HEK293 (cell line): Measurements from ENCODE around the gene OR2F2.

Source experiments
- CTCF ChIA-PET: fragments of 350-600 bp; formaldehyde crosslinking; extraction: SDS; loops from one replicate; lab custom pipeline; 2021; ENCODE audit warnings: antibody characterized with exemption; lab: Yijun Ruan, JAX
- POLR2A ChIA-PET: fragments of 300-600 bp; formaldehyde crosslinking; extraction: SDS; loops from one replicate; lab custom pipeline; 2020; ENCODE audit warnings: antibody characterized with exemption, inconsistent platforms; lab: Yijun Ruan, JAX
- H3K27ac ChIP-seq: fragments of 200-500 bp; sonication (Bioruptor generic); 2 replicates; pipeline ENCODE4 v1.5.1; 2014; ENCODE audit warnings: low read depth, low read length, control low read depth, inconsistent platforms; ENCODE audit errors: extremely low read depth
- H3K36me3 ChIP-seq, 2 experiments: fragments of 200-500 bp in 1 of 2; sonication (Bioruptor generic) in 1 of 2; 1 replicate in 1 of 2; 2 replicates in 1 of 2; pipeline ENCODE4 v1.5.1; 2014 to 2017; ENCODE audit warnings: inconsistent platforms in 2 of 2, low read length in 2 of 2; ENCODE audit not compliant: control insufficient read depth in 2 of 2, insufficient read depth in 1 of 2
- H3K4me1 ChIP-seq: fragments of 200-500 bp; sonication (Bioruptor generic); 2 replicates; pipeline ENCODE4 v1.5.1; 2014; ENCODE audit warnings: mild to moderate bottlenecking, low read length, inconsistent platforms; ENCODE audit not compliant: control insufficient read depth, insufficient read depth
- H3K4me3 ChIP-seq: 2 replicates; pipeline ENCODE4 v1.5.1; 2011; ENCODE audit warnings: low read depth, mild to moderate bottlenecking, control low read depth, low read length, moderate library complexity
- H3K9me3 ChIP-seq: fragments of 200-500 bp; sonication (Bioruptor generic); 2 replicates; pipeline ENCODE4 v1.5.1; 2014; ENCODE audit warnings: low read depth, low read length, inconsistent platforms; ENCODE audit not compliant: control insufficient read depth, insufficient read depth
- HOXC10 ChIP-seq: sonication (generic); formaldehyde crosslinking; IDR thresholded peaks from 2 replicates; pipeline ENCODE4 v1.8.1; 2023; ENCODE audit warnings: mild to moderate bottlenecking, missing genetic modification reagents
- KLF7 ChIP-seq: fragments of 450-650 bp; formaldehyde crosslinking; IDR thresholded peaks from 2 replicates; pipeline ENCODE4 v1.5.1; 2016; ENCODE audit warnings: missing biosample characterization, missing genetic modification characterization, borderline replicate concordance
- KLF9 ChIP-seq: fragments of 450-650 bp; formaldehyde crosslinking; IDR thresholded peaks from 2 replicates; pipeline ENCODE4 v1.5.1; 2016; ENCODE audit warnings: missing biosample characterization, missing genetic modification characterization, low read depth
- OSR2 ChIP-seq: fragments of 450-650 bp; formaldehyde crosslinking; IDR thresholded peaks from 2 replicates; pipeline ENCODE4 v1.5.1; 2016; ENCODE audit warnings: missing biosample characterization, missing genetic modification characterization
- RBAK ChIP-seq: fragments of 450-650 bp; formaldehyde crosslinking; IDR thresholded peaks from 2 replicates; pipeline ENCODE4 v1.5.1; 2016; ENCODE audit warnings: missing biosample characterization, missing genetic modification characterization
- SETDB1 ChIP-seq: IDR thresholded peaks from one replicate; pipeline ENCODE4 v1.6.1; 2017; ENCODE audit warnings: mild to moderate bottlenecking, low read length, moderate library complexity, mixed read lengths; ENCODE audit not compliant: insufficient read length
- ZBTB20 ChIP-seq: fragments of 450-650 bp; formaldehyde crosslinking; IDR thresholded peaks from 2 replicates; pipeline ENCODE4 v1.5.1; 2016; ENCODE audit warnings: missing biosample characterization, missing genetic modification characterization
- ZIC2 ChIP-seq: fragments of 450-650 bp; formaldehyde crosslinking; IDR thresholded peaks from 2 replicates; pipeline ENCODE4 v1.5.1; 2016; ENCODE audit warnings: missing biosample characterization, missing genetic modification characterization
- ZNF112 ChIP-seq: fragments of 450-650 bp; formaldehyde crosslinking; IDR thresholded peaks from 2 replicates; pipeline ENCODE4 v1.5.0; 2017; ENCODE audit warnings: missing biosample characterization, missing genetic modification characterization
- ZNF175 ChIP-seq: fragments of 450-650 bp; formaldehyde crosslinking; IDR thresholded peaks from 2 replicates; pipeline ENCODE4 v1.5.1; 2016; ENCODE audit warnings: missing biosample characterization, missing genetic modification characterization
- ZNF184 ChIP-seq: fragments of 450-650 bp; IDR thresholded peaks from 2 replicates; pipeline ENCODE4 v1.5.1; 2018; ENCODE audit warnings: missing biosample characterization, mild to moderate bottlenecking, missing genetic modification characterization
- ZNF266 ChIP-seq: fragments of 450-650 bp; formaldehyde crosslinking; IDR thresholded peaks from 2 replicates; pipeline ENCODE4 v1.5.1; 2016; ENCODE audit warnings: missing biosample characterization, missing genetic modification characterization, low read depth
- ZNF280C ChIP-seq: fragments of 450-650 bp; formaldehyde crosslinking; IDR thresholded peaks from 2 replicates; pipeline ENCODE4 v1.5.1; 2016; ENCODE audit warnings: missing biosample characterization, missing genetic modification characterization
- ZNF544 ChIP-seq: fragments of 450-650 bp; formaldehyde crosslinking; IDR thresholded peaks from 2 replicates; pipeline ENCODE4 v1.5.0; 2017; ENCODE audit warnings: missing biosample characterization, missing genetic modification characterization
- ZNF585B ChIP-seq: fragments of 450-650 bp; formaldehyde crosslinking; IDR thresholded peaks from 2 replicates; pipeline ENCODE4 v1.5.1; 2016; ENCODE audit warnings: missing biosample characterization, missing genetic modification characterization
- ZNF624 ChIP-seq: fragments of 450-650 bp; formaldehyde crosslinking; IDR thresholded peaks from 2 replicates; pipeline ENCODE4 v1.5.1; 2017; ENCODE audit warnings: missing biosample characterization, missing genetic modification characterization
- ZNF707 ChIP-seq: fragments of 450-650 bp; formaldehyde crosslinking; IDR thresholded peaks from 2 replicates; pipeline ENCODE4 v1.5.1; 2016; ENCODE audit warnings: missing biosample characterization, missing genetic modification characterization
- ZNF76 ChIP-seq: fragments of 450-650 bp; formaldehyde crosslinking; IDR thresholded peaks from 2 replicates; pipeline ENCODE4; 2016; ENCODE audit warnings: low read depth, missing biosample characterization, missing genetic modification characterization, borderline replicate concordance
- ZXDB ChIP-seq: fragments of 450-650 bp; formaldehyde crosslinking; IDR thresholded peaks from 2 replicates; pipeline ENCODE4 v1.5.1; 2016; ENCODE audit warnings: missing biosample characterization, missing genetic modification characterization
- TF ChIP-seq, protein P1 (sequence below): fragments of 450-650 bp; formaldehyde crosslinking; IDR thresholded peaks from 2 replicates; pipeline ENCODE4 v1.5.1; 2016; ENCODE audit warnings: missing biosample characterization, missing genetic modification characterization
- TF ChIP-seq, protein P2 (sequence below): fragments of 450-650 bp; formaldehyde crosslinking; IDR thresholded peaks from 2 replicates; pipeline ENCODE4 v1.5.1; 2017; ENCODE audit warnings: missing biosample characterization, missing genetic modification characterization

The OR2F2 gene

GRCh38 chr7:143908120-143908519, 26.9 kb upstream of the OR2F2 start (continued):
- TF ChIP-seq ZNF112 (tag by site-specific recombination) = no peak
- no peak for TF ChIP-seq ZNF544

- TF ChIP-seq OSR2 (tag by site-specific recombination) (no peak), ZNF184 (tag by site-specific recombination) (no peak), HOXC10 (CRISPR knock-in tag) (no peak), ZIC2 (no peak), ZNF624 (no peak), KLF7 (tag by site-specific recombination) (no peak), KLF9 (tag by site-specific recombination) (no peak), ZNF76 (tag by site-specific recombination) (no peak), ZXDB (no peak), ZNF175 (tag by site-specific recombination) (no peak), ZBTB20 (tag by site-specific recombination) (no peak), RBAK (tag by site-specific recombination) (no peak), ZNF112 (tag by site-specific recombination) (no peak), ZNF707 (tag by site-specific recombination) (no peak), ZNF280C (tag by site-specific recombination) (no peak), ZNF585B (no peak), SETDB1 (no peak), ZNF266 (no peak)
- TF ChIP-seq, protein P1, sequence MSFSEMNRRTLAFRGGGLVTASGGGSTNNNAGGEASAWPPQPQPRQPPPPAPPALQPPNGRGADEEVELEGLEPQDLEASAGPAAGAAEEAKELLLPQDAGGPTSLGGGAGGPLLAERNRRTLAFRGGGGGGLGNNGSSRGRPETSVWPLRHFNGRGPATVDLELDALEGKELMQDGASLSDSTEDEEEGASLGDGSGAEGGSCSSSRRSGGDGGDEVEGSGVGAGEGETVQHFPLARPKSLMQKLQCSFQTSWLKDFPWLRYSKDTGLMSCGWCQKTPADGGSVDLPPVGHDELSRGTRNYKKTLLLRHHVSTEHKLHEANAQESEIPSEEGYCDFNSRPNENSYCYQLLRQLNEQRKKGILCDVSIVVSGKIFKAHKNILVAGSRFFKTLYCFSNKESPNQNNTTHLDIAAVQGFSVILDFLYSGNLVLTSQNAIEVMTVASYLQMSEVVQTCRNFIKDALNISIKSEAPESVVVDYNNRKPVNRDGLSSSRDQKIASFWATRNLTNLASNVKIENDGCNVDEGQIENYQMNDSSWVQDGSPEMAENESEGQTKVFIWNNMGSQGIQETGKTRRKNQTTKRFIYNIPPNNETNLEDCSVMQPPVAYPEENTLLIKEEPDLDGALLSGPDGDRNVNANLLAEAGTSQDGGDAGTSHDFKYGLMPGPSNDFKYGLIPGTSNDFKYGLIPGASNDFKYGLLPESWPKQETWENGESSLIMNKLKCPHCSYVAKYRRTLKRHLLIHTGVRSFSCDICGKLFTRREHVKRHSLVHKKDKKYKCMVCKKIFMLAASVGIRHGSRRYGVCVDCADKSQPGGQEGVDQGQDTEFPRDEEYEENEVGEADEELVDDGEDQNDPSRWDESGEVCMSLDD = no peak
- TF ChIP-seq, protein P2, sequence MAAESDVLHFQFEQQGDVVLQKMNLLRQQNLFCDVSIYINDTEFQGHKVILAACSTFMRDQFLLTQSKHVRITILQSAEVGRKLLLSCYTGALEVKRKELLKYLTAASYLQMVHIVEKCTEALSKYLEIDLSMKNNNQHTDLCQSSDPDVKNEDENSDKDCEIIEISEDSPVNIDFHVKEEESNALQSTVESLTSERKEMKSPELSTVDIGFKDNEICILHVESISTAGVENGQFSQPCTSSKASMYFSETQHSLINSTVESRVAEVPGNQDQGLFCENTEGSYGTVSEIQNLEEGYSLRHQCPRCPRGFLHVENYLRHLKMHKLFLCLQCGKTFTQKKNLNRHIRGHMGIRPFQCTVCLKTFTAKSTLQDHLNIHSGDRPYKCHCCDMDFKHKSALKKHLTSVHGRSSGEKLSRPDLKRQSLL (tag by site-specific recombination) = no peak
- ChIA-PET POLR2A (interaction anchor here (2.9 kb wide), 1 partner anchor 8 kb away, joined by 30 read pairs; the partner anchor contains the start of gene TCAF1), CTCF (no interaction called here)
- H3K9me3 ChIP-seq = no peaks in the 10 kb centered on the region
- no peaks in the 10 kb centered on the region for H3K36me3 ChIP-seq
- H3K4me3 ChIP-seq = no peak overlapping the region
- H3K4me1 ChIP-seq = no peaks in the 10 kb centered on the region
- H3K27ac ChIP-seq = no peak overlapping the region
Measured at GRCh38 chr7:143909863-143910262, 25.2 kb upstream of the OR2F2 start.
